ENCODE measurements around the gene DUOXA1. TPM values are rescaled to one million over a fixed set of nuclear protein-coding genes. Genes with fewer than 3 reads are reported as not detected.
"Not testable (repeated sequence)": the region's sequence is repeated elsewhere in the genome, so short reads cannot be mapped to it uniquely, and the experiment has no call there.

DUOXA1 gene
- polyA plus RNA-seq, 5 donors, result 0.65 to 1.7 (median 1.4) TPM

DNA sequence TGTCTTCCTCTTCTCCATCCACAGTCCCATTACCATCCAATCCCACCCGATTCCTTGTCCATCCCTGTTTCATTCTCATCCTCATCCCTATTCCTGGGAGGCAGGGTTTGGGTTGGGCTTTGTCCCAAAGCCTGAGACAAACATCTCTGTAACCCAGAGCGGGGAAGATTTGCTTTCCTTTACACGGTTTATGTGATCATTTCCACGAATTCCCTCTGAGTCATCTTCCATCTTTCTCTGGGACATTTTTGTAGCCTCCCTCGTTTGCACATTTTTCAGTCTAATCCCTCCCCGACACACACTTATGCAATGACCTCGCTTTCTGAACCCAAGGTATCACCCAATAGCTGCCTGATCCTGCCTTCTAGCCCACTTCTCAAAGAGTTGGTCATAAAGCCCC, 38.5 kb downstream of the DUOXA1 start:
- no peak for DNase-seq

DNA sequence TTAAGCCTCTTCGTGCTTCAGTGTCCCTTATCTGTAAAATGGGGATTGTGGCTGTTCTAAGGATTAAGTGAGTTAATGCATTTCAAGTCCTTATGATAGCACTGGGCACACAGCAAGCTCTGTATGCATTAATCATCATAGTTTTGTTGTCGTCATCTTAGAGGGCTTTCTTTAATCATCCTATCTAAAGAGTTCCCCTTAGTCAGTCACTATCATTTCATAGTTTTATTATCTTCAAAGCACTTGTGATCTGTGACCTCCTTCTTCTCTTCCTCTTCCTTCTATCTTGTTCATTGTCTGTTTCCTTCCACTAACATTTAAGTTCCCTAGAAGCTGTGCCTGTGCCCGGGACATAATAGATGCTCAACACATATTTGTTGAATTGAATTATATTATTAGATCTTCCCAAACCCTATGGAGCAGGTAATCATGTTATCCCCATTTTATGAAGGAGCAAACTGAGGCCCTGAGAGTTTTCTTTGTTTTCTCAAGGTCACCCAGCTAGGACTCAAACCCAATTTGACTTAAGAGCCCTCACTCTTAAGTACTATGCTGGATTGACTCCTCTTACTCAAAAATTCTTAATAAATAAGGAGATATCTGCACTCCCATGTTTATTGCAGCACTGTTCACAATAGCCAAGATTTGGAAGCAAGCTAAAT, 39.8 kb downstream of the DUOXA1 start:
- no peak for DNase-seq

DNA sequence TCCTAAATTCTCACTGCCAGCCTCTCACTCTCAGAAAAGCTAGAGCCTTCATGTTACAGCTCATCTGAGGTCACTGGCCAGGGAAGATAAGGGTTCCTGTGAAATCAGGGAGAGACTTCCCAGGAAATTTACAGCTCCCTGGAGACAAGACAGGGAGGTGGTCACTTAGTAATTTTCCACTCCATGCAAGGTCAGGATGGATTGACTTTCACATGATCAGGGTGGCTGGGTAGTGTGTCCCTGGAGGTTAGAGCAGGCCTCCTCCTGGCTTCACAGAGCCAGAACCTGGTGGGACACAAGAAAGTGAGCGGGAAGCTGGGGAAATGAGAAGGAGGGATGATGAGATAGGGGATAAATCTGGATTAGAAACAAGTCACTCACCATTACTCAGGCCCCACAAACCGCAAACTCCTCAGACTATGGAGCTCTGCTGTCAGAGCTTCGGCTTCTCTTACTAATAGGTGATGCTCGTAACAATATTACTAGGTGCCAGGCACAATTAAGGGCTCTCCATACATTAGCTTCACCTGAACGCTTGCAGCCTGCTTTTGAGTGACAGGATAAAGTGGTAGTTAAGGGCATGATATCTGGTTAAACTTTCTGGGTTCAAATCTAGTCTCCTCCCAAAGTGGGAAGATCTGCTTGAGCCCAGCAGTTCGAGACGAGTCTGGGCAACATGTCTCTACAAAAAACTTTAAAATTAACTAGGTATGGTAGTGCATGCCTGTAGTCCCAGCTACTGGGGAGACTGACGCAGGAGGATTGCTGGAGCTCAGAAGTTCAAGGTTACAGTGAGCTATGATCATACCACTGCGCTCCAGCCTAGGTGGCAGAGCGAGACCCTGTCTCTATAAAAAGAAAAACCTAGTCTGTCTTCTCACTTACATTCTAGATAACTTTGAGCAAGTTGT, 40.6 kb downstream of the DUOXA1 start:
- no peak for DNase-seq

DNA sequence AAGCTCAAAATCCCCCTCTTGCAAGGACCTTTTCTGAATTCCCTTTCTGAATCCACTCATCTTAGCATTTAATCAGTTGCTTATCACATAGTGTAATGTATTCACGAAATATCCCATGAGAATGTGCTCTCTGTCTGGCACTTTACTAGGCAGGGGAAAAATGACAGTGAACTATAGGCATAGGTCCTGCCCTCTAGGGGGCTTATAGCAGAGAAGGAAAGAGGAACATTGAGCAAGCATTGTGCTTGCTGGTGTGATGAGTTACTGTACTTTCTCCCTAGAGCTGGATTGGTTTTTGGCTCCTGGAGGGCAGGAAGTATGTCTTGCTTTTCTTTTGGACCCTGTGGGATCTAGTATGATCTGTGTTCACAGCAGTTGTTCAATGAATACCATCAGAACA, 42.2 kb downstream of the DUOXA1 start:
- DNase-seq, result no peak

DNA sequence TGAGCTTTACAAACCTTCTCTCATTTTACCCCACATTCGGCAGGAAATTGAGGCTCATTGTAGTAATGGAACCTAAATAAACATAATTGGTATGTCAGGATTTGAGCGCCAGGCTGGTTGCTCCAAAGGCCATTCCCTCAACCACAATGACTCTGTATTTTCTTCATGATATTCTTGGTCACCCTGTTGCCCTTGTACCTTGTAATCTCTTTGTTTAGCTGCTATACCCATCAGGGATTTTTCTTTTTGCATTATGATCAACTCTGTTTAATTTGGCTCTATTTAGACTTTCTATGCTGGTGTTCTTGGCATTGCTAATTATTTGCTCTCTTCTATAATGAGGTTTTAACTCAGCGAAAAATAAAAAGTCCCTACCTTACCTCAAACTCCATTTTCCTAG, 45.5 kb downstream of the DUOXA1 start:
- no peak for DNase-seq

DNA sequence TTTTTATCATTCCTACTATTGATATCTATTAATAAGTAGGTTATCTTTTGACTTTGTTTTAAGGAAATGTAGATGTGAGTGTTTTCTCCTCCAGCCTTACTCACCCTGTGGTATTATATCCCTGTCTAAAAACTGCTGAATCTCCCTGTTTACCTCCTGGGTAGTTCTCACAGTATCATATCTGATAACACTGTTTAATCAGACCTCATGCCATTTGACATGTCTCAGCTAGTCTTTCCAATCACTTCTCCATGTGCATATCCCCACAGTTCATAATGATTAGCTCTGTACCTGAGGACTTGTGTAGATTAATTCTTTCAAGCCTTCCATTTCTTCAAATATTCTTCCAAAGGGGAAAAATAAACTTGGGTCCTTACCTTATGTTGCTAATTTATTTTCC, 46.5 kb downstream of the DUOXA1 start:
- no peak for DNase-seq

DNA sequence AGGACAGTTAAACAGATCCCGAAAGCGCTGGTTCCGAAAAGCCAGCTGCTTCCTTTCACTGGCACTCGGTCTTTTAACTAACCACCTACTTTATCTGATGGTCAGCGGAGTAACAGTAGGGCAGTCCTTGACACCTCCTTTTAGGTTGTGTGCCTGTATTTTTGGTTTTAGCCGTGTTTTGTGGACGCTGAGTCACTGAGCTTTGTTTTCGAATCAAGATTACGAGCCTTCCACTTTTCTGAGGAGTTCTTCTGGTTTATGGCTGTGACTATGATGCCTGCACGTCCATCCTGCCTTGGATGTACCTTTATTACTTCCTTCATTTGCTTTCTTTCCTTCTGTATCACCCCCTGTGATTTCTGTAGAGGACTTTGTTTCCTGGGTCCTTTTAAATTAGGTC, 47.3 kb downstream of the DUOXA1 start:
- DNase-seq, result not testable (repeated sequence)

DNA sequence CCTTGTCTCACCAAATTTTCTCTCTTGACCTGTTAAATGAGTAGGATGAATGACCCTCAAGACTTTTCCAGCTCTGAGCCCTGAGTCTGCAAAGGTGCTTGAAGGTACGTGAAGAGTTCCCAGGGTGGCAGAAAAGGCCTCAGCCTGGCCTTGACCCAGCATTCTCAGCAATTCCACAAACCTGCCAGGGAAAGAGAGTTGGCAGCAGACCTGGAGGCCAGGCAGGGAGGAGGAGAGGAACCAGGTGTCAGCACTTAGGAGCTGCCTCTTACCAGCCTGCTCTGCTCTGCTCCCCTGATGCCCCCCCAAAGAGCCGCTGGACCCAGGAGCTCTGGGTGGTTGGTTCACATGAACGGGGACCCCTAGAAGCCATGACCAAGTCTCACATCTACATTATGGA, 49.1 kb downstream of the DUOXA1 start:
- DNase-seq, result not testable (repeated sequence)

DNA sequence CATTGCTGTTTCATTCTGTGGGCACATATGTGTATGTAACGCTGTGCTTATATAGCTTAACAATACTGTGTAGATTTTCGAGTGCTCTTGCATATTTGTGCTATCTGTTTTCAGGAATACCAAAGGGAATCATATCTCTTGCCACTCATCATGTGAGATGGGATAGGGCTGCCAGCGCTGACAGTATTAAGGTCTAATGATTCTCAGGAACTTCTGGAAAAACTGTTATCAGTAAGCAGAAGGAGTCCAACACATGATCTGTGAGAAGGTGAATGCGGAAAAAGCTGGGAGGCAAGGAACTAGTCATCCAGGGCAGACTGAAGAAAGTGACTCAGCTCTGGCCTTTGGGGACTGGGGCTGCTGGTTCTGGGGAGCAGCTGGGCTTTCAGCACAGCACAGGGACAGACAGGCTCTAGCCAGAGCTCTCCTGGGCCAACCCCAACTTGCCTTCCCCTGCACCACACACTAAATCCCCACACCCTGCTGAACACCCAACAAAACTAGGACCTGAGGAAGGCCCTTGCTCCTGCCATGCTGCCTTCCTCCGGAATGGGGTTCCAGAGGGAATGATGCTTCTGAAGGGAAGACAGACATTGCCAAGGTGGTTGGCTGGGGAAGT, 49.9 kb downstream of the DUOXA1 start:
- DNase-seq, result not testable (repeated sequence)

DNA sequence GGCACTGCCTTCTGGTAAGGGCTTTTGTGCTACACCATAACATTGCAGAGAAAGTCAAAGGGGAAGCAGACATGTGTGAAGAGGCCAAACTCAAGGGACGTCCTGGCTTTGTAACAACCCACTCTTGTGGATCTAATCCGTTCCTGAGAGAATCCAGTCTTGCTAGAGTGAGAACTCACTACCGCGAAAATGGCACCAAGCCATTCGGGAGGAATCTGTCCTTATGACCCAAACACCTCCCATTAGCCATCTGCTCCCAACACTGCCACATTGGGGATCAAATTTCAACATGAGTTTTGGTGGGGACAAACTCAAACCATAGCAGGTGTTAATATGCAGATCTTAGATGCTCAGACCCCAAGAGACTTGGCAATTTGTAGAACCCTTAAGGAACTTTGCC, 50.5 kb downstream of the DUOXA1 start:
- not testable (repeated sequence) for DNase-seq

DNA sequence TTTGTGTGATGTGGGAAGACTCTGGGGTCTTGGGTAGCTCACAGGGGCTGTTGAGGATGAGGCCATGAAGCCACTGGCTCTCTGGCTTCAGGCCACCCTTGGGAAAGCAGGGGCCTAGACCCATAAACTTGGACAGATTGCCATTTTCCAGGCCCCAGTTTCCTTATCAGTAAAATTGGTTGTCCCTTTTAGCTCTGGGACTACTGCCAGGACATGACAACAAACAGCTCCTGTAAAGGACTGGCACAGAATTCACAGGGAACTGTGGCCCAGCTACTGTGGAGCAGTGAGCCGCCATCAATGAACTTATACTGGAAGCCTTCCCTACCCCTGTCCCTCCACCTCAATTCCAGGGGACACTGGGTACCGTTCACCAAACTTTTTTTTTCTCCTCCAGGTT, 52.3 kb downstream of the DUOXA1 start:
- DNase-seq, result not testable (repeated sequence)

DNA sequence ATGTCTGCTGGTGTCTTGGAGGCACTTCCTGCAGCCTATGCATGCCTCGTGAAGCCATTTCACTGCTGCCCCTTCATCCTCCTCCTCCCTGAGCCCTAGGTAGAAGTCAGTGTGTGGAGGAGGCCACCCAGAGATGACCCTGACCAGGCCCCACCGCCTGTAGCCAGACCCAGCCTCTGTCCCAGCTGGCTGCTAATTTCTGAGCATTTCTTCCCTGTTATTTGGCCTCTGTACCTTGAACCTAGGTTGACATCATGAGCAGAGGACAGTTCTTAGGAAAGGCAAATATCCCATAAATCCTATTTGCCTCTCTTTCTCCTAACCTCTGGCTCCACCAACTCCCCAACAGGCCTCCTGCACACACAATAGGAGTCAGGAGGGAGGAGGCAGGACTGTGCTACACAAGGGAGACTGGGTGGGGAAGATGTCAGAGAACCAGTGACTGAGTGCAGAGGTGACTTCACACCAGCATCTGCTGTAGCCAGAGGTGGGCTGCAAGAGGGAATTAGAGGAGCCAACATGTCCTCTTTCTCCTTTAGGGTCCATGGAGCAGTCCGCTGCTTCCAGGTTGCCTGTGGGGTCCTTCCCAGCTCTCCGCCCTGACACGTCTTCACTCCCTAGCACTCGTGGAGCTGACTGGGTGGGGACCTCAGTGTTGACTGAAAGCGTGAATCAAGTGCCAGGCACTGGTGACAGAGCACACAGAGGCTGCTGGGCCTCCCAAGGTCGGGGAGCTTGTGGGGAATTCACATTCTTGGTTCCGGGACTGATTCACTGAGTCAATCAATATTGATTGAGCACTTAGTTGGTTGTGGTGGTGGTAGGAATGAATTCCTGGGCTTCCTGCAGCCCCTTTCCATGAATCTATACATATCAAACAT, 54.0 kb downstream of the DUOXA1 start:
- not testable (repeated sequence) for DNase-seq

DNA sequence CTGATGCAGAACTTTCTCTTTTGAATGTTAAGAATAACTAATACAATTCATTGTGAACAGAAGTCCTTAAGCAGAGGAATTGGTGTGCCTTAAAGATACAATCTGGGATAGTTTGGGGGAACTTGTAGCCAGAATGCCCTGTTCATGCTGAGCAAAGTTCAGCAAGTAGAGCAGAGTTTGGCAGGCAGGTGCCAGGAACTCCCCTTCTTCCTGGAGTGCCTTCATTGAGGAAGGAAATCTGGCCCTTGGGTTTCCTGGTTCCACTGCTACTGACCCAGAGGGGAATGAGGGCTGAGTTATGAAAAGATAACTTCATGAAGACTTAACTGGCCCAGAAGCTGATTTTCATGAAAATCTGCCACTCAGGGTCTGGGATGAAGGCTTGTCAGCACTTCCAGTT, 56.1 kb downstream of the DUOXA1 start:
- DNase-seq, result not testable (repeated sequence)

DNA sequence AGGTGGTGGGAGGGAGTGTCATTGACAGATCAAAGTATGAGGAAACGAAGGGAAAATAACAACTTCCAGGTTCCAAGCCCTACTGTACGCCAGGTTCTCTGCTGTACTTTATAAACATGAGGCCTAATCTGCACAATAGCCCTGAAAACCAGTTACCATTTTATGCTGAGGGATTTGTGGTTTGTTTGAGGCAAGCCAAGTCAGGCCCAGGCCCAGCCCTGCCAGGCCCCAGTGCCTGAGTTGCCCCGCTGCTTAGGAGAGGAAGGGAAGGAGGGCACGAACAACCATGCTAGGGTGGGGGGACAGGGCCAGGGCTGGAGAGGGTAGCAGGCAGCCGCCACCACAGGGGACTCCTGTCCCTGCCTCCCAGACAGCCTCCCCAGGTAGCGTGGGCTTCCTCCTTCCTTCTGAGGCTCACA, 59.7 kb downstream of the DUOXA1 start:
- not testable (repeated sequence) for DNase-seq

Other genes with a start within 250 kb of the DUOXA1 start
- not detected for gene TERB2, start 173.2 kb downstream of the DUOXA1 start, polyA plus RNA-seq (ENCODE audit: insufficient read depth in 1 of 5, insufficient read length in 5 of 5, low replicate concordance in 1 of 5)
- 10 to 100 TPM; 26.7 to 31.4 (median 28.8) TPM for gene SORD, start 106.7 kb downstream of the DUOXA1 start, polyA plus RNA-seq (ENCODE audit: insufficient read depth in 1 of 5, insufficient read length in 5 of 5, low replicate concordance in 1 of 5)
- gene DUOX2, start 15.7 kb downstream of the DUOXA1 start, polyA plus RNA-seq (ENCODE audit: insufficient read depth in 1 of 5, insufficient read length in 5 of 5, low replicate concordance in 1 of 5), result under 1 TPM; 0.25 to 0.66 (median 0.28) TPM
- under 1 TPM in 3 of 5 donors, not detected in 2; 0.10 to 0.21 (median 0.14) TPM for gene DUOXA2, start 15.6 kb downstream of the DUOXA1 start, polyA plus RNA-seq (ENCODE audit: insufficient read depth in 1 of 5, insufficient read length in 5 of 5, low replicate concordance in 1 of 5)
- 1 to 10 TPM; 5.2 to 7.8 (median 6.6) TPM for gene DUOX1, start 115 bp upstream of the DUOXA1 start, polyA plus RNA-seq (ENCODE audit: insufficient read depth in 1 of 5, insufficient read length in 5 of 5, low replicate concordance in 1 of 5)
- gene SHF, start 58.1 kb upstream of the DUOXA1 start, polyA plus RNA-seq (ENCODE audit: insufficient read depth in 1 of 5, insufficient read length in 5 of 5, low replicate concordance in 1 of 5), result 10 to 100 TPM; 29.6 to 40.9 (median 35.3) TPM
- under 1 TPM; 0.25 to 0.84 (median 0.36) TPM for gene SLC28A2, start 122.4 kb upstream of the DUOXA1 start, polyA plus RNA-seq (ENCODE audit: insufficient read depth in 1 of 5, insufficient read length in 5 of 5, low replicate concordance in 1 of 5)
- gene GATM, start 248.7 kb upstream of the DUOXA1 start, polyA plus RNA-seq (ENCODE audit: insufficient read depth in 1 of 5, insufficient read length in 5 of 5, low replicate concordance in 1 of 5), result 10 to 100 TPM; 19.8 to 27.5 (median 20.5) TPM

Data from right lung (tissue), 5 donors.